ENCODE results near the gene C1orf159. TPM values are rescaled to one million over a fixed set of nuclear protein-coding genes. Genes with fewer than 3 reads are reported as not detected.

The C1orf159 gene
- total RNA-seq, 4 donors from 2014 or later = 12.8 to 48.4 (median 19.7) TPM

- peaks cover 23% of the 10 kb centered on the region for H3K4me1 ChIP-seq
- H3K9me3 ChIP-seq = no peaks in the 10 kb centered on the region
- WGBS = 90% methylated on average over 15 of the region's 23 CpGs
- no peak for DNase-seq (ENCODE audit: low spot score in 2 of 2)
- no peak overlapping the region for H3K27ac ChIP-seq
- TF ChIP-seq POLR2AphosphoS5 (IDR thresholded peaks at IDR 0.05) = no peak
- no peak for TF ChIP-seq CTCF (IDR thresholded peaks at IDR 0.05)
- no peak for TF ChIP-seq EP300 (IDR thresholded peaks at IDR 0.05)
- no peak for TF ChIP-seq POLR2A (IDR thresholded peaks at IDR 0.05)
- no peak overlapping the region for H3K4me3 ChIP-seq
- peaks cover 47% of the 10 kb centered on the region for H3K36me3 ChIP-seq
- H3K27me3 ChIP-seq = peaks cover 38% of the 10 kb centered on the region
Measured at GRCh38 chr1:1054971-1055370, 60.9 kb downstream of the C1orf159 start.

GRCh38 chr1:1054099-1054700 is 61.7 kb downstream of the C1orf159 start:
- peaks cover 16% of the 10 kb centered on the region for H3K4me1 ChIP-seq
- 87% methylated on average over 3 of the region's 18 CpGs for WGBS
- H3K9me3 ChIP-seq = no peaks in the 10 kb centered on the region
- H3K4me3 ChIP-seq = no peak overlapping the region
- H3K36me3 ChIP-seq = peaks cover 54% of the 10 kb centered on the region
- TF ChIP-seq EP300 (IDR thresholded peaks at IDR 0.05) (no peak), CTCF (IDR thresholded peaks at IDR 0.05) (no peak), POLR2A (IDR thresholded peaks at IDR 0.05) (no peak), POLR2AphosphoS5 (IDR thresholded peaks at IDR 0.05) (no peak)
- H3K27me3 ChIP-seq = peaks cover 30% of the 10 kb centered on the region
- DNase-seq (ENCODE audit: low spot score in 2 of 2) = no peak
- H3K27ac ChIP-seq = no peak overlapping the region

- peaks cover 10% of the 10 kb centered on the region for H3K4me1 ChIP-seq
- H3K27me3 ChIP-seq = peaks cover 25% of the 10 kb centered on the region
- no peak overlapping the region for H3K27ac ChIP-seq
- TF ChIP-seq EP300 (IDR thresholded peaks at IDR 0.05) = no peak
- TF ChIP-seq POLR2A (IDR thresholded peaks at IDR 0.05) = no peak
- TF ChIP-seq POLR2AphosphoS5 (IDR thresholded peaks at IDR 0.05) = no peak
- no peak for TF ChIP-seq CTCF (IDR thresholded peaks at IDR 0.05)
- no peak for DNase-seq (ENCODE audit: low spot score in 2 of 2)
- no peak overlapping the region for H3K4me3 ChIP-seq
- H3K9me3 ChIP-seq = no peaks in the 10 kb centered on the region
- 94% methylated on average over 14 of the region's 18 CpGs for WGBS
- H3K36me3 ChIP-seq = peaks cover 56% of the 10 kb centered on the region
Measured at GRCh38 chr1:1053682-1054081, 62.2 kb downstream of the C1orf159 start.

- no peaks in the 10 kb centered on the region for H3K9me3 ChIP-seq
- H3K4me1 ChIP-seq = peaks cover 4% of the 10 kb centered on the region
- peaks cover 18% of the 10 kb centered on the region for H3K27me3 ChIP-seq
- H3K4me3 ChIP-seq = no peak overlapping the region
- no peak overlapping the region for H3K27ac ChIP-seq
- DNase-seq (ENCODE audit: low spot score in 2 of 2) = no peak
- 87% methylated on average over 10 of the region's 15 CpGs for WGBS
- TF ChIP-seq POLR2AphosphoS5 (IDR thresholded peaks at IDR 0.05) (no peak), CTCF (IDR thresholded peaks at IDR 0.05) (no peak), POLR2A (IDR thresholded peaks at IDR 0.05) (no peak), EP300 (IDR thresholded peaks at IDR 0.05) (no peak)
- H3K36me3 ChIP-seq = peaks cover 56% of the 10 kb centered on the region
Measured at GRCh38 chr1:1053022-1053421, 62.9 kb downstream of the C1orf159 start.

- no peak for DNase-seq (ENCODE audit: low spot score in 2 of 2)
- Histone ChIP-seq H3K9me3 (no peaks in the 10 kb centered on the region), H3K27ac (no peak overlapping the region), H3K36me3 (peaks cover 64% of the 10 kb centered on the region), H3K27me3 (peaks cover 10% of the 10 kb centered on the region), H3K4me3 (no peak overlapping the region), H3K4me1 (peaks cover 3% of the 10 kb centered on the region)
- TF ChIP-seq POLR2A (IDR thresholded peaks at IDR 0.05) = no peak
- no peak for TF ChIP-seq EP300 (IDR thresholded peaks at IDR 0.05)
- TF ChIP-seq CTCF (IDR thresholded peaks at IDR 0.05) = no peak
- TF ChIP-seq POLR2AphosphoS5 (IDR thresholded peaks at IDR 0.05) = no peak
- 95% methylated on average over 29 of the region's 29 CpGs for WGBS
Measured at GRCh38 chr1:1052003-1052840, 63.7 kb downstream of the C1orf159 start.
